ENCODE results near the gene DYNLT4. TPM values are rescaled to one million over a fixed set of nuclear protein-coding genes. Genes with fewer than 3 reads are reported as not detected.
A peak's percentile ranks its signal among the peaks of the same experiment; 100 is the strongest.

Gene DYNLT4
- total and polyA plus RNA-seq, 2 of the 13 experiments (the other 11 are each of a cell fraction or from before 2014, with no cell fraction given), result 0.77 TPM; not detected in 1

DNA sequence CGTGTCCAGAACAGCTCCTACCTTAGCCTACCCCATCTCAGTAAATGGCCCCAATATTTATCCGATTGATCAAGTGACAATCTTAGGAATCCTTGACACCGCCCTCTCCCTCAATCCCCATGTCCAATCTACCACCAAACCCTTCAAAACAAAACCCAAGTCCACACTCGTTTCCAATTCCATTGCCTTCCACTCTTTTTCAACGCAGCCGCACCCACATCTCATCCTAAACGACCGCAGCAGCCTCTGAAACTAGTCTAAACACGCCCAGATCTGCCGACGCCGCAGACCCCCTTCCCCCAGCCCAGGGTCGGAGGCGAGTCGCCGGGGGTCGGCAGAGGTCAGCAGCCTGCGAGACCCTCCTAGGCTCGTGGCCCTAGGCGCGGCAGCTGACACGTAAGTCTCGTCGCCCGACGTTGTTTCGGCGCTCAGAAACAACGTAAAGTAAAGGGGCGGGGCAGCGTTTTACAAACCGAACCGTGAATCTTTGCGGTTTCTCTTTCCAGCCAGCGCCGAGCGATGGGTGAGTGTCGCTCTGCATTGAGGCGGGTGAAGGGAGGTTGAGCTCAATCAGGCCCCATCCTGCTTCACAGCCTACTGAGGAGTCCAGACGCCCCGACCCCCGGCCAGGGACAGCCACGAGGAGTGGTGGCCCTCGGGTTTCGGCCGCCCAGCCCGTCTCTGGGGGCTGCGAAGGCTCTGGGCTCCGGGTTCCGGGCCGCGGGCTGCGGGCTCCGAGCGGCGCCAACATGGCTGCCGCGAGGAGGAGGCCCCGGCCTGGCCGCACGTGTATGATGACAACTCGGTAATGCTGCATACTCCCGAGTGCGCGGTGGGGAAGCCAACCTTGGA is 31.8 kb downstream of the DYNLT4 start, which contains the start of gene RPS8 (continued):
- TF ChIP-seq, protein P1, sequence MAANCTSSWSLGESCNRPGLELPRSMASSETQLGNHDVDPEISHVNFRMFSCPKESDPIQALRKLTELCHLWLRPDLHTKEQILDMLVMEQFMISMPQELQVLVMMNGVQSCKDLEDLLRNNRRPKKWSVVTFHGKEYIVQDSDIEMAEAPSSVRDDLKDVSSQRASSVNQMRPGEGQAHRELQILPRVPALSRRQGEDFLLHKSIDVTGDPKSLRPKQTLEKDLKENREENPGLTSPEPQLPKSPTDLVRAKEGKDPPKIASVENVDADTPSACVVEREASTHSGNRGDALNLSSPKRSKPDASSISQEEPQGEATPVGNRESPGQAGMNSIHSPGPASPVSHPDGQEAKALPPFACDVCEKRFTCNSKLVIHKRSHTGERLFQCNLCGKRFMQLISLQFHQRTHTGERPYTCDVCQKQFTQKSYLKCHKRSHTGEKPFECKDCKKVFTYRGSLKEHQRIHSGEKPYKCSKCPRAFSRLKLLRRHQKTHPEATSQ (CRISPR knock-in tag; IDR thresholded peaks at IDR 0.05; ENCODE audit: borderline replicate concordance), result no peak
- TF ChIP-seq, protein P2, sequence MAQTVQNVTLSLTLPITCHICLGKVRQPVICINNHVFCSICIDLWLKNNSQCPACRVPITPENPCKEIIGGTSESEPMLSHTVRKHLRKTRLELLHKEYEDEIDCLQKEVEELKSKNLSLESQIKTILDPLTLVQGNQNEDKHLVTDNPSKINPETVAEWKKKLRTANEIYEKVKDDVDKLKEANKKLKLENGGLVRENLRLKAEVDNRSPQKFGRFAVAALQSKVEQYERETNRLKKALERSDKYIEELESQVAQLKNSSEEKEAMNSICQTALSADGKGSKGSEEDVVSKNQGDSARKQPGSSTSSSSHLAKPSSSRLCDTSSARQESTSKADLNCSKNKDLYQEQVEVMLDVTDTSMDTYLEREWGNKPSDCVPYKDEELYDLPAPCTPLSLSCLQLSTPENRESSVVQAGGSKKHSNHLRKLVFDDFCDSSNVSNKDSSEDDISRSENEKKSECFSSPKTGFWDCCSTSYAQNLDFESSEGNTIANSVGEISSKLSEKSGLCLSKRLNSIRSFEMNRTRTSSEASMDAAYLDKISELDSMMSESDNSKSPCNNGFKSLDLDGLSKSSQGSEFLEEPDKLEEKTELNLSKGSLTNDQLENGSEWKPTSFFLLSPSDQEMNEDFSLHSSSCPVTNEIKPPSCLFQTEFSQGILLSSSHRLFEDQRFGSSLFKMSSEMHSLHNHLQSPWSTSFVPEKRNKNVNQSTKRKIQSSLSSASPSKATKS (CRISPR knock-in tag; IDR thresholded peaks at IDR 0.05), result peak; percentile 89; the same call in 1 of the 2 replicates
- TF ChIP-seq, protein P3, sequence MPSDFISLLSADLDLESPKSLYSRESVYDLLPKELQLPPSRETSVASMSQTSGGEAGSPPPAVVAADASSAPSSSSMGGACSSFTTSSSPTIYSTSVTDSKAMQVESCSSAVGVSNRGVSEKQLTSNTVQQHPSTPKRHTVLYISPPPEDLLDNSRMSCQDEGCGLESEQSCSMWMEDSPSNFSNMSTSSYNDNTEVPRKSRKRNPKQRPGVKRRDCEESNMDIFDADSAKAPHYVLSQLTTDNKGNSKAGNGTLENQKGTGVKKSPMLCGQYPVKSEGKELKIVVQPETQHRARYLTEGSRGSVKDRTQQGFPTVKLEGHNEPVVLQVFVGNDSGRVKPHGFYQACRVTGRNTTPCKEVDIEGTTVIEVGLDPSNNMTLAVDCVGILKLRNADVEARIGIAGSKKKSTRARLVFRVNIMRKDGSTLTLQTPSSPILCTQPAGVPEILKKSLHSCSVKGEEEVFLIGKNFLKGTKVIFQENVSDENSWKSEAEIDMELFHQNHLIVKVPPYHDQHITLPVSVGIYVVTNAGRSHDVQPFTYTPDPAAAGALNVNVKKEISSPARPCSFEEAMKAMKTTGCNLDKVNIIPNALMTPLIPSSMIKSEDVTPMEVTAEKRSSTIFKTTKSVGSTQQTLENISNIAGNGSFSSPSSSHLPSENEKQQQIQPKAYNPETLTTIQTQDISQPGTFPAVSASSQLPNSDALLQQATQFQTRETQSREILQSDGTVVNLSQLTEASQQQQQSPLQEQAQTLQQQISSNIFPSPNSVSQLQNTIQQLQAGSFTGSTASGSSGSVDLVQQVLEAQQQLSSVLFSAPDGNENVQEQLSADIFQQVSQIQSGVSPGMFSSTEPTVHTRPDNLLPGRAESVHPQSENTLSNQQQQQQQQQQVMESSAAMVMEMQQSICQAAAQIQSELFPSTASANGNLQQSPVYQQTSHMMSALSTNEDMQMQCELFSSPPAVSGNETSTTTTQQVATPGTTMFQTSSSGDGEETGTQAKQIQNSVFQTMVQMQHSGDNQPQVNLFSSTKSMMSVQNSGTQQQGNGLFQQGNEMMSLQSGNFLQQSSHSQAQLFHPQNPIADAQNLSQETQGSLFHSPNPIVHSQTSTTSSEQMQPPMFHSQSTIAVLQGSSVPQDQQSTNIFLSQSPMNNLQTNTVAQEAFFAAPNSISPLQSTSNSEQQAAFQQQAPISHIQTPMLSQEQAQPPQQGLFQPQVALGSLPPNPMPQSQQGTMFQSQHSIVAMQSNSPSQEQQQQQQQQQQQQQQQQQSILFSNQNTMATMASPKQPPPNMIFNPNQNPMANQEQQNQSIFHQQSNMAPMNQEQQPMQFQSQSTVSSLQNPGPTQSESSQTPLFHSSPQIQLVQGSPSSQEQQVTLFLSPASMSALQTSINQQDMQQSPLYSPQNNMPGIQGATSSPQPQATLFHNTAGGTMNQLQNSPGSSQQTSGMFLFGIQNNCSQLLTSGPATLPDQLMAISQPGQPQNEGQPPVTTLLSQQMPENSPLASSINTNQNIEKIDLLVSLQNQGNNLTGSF (CRISPR knock-in tag; IDR thresholded peaks at IDR 0.05), result peak; percentile 83
- TF ChIP-seq FOXA1 (IDR thresholded peaks at IDR 0.05) (no peak), FOXA1 (CRISPR knock-in tag; IDR thresholded peaks at IDR 0.05) (peak; percentile 48), ZNF644 (CRISPR knock-in tag; IDR thresholded peaks at IDR 0.05; ENCODE audit: low read depth) (no peak), RARG (CRISPR knock-in tag; IDR thresholded peaks at IDR 0.05; ENCODE audit: low read depth) (no peak), THAP11 (CRISPR knock-in tag; IDR thresholded peaks at IDR 0.05) (peak; percentile 93), FOXA3 (CRISPR knock-in tag; IDR thresholded peaks at IDR 0.05) (peak; percentile 64), MIXL1 (CRISPR knock-in tag; IDR thresholded peaks at IDR 0.05) (peak; percentile 77), ZNF136 (CRISPR knock-in tag; IDR thresholded peaks at IDR 0.05; ENCODE audit: low read depth) (0 out of 2 replicates have a peak, but pooled peaks have one; percentile 35), ZNF121 (CRISPR knock-in tag; IDR thresholded peaks at IDR 0.05) (no peak)
- TF ChIP-seq, protein P4, sequence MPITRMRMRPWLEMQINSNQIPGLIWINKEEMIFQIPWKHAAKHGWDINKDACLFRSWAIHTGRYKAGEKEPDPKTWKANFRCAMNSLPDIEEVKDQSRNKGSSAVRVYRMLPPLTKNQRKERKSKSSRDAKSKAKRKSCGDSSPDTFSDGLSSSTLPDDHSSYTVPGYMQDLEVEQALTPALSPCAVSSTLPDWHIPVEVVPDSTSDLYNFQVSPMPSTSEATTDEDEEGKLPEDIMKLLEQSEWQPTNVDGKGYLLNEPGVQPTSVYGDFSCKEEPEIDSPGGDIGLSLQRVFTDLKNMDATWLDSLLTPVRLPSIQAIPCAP (CRISPR knock-in tag; IDR thresholded peaks at IDR 0.05; ENCODE audit: low read depth), result peak; percentile 88; the same call in 1 of the 2 replicates
- TF ChIP-seq, protein P5, sequence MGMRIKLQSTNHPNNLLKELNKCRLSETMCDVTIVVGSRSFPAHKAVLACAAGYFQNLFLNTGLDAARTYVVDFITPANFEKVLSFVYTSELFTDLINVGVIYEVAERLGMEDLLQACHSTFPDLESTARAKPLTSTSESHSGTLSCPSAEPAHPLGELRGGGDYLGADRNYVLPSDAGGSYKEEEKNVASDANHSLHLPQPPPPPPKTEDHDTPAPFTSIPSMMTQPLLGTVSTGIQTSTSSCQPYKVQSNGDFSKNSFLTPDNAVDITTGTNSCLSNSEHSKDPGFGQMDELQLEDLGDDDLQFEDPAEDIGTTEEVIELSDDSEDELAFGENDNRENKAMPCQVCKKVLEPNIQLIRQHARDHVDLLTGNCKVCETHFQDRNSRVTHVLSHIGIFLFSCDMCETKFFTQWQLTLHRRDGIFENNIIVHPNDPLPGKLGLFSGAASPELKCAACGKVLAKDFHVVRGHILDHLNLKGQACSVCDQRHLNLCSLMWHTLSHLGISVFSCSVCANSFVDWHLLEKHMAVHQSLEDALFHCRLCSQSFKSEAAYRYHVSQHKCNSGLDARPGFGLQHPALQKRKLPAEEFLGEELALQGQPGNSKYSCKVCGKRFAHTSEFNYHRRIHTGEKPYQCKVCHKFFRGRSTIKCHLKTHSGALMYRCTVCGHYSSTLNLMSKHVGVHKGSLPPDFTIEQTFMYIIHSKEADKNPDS (CRISPR knock-in tag; IDR thresholded peaks at IDR 0.05), result no peak
- TF ChIP-seq, protein P6, sequence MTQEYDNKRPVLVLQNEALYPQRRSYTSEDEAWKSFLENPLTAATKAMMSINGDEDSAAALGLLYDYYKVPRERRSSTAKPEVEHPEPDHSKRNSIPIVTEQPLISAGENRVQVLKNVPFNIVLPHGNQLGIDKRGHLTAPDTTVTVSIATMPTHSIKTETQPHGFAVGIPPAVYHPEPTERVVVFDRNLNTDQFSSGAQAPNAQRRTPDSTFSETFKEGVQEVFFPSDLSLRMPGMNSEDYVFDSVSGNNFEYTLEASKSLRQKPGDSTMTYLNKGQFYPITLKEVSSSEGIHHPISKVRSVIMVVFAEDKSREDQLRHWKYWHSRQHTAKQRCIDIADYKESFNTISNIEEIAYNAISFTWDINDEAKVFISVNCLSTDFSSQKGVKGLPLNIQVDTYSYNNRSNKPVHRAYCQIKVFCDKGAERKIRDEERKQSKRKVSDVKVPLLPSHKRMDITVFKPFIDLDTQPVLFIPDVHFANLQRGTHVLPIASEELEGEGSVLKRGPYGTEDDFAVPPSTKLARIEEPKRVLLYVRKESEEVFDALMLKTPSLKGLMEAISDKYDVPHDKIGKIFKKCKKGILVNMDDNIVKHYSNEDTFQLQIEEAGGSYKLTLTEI (CRISPR knock-in tag; conservative IDR thresholded peaks at IDR 0.05), result no peak
